Trophoblast cell (in vitro differentiated cells and primary cell): ENCODE results near the gene HOXD11.

Experiments used
- DNase-seq, 2 donors: peaks; one replicate each; pipeline ENCODE4 v3.0.0-alpha.2; 2016
- H2AFZ ChIP-seq: 2 replicates; pipeline ENCODE4 v1.6.1; 2013; ENCODE audit warnings: low read length, moderate library complexity, mild to moderate bottlenecking; ENCODE audit not compliant: insufficient read depth, poor library complexity
- H2AK5ac ChIP-seq: 2 replicates; pipeline ENCODE4 v1.6.1; 2013; ENCODE audit warnings: mild to moderate bottlenecking, low read length
- H2BK120ac ChIP-seq: 2 replicates; pipeline ENCODE4 v1.6.1; 2013; ENCODE audit warnings: low read length, mild to moderate bottlenecking, moderate library complexity; ENCODE audit not compliant: insufficient read depth, poor library complexity
- H2BK12ac ChIP-seq: 2 replicates; pipeline ENCODE4 v1.6.1; 2013; ENCODE audit warnings: mild to moderate bottlenecking, low read length, moderate library complexity
- H2BK5ac ChIP-seq: 2 replicates; pipeline ENCODE4 v1.6.1; 2013; ENCODE audit warnings: low read length, low read depth, moderate library complexity, mild to moderate bottlenecking; ENCODE audit not compliant: poor library complexity
- H3K14ac ChIP-seq: 2 replicates; pipeline ENCODE4 v1.6.1; 2013; ENCODE audit warnings: mild to moderate bottlenecking, low read length
- H3K18ac ChIP-seq: 2 replicates; pipeline ENCODE4 v1.6.1; 2013; ENCODE audit warnings: mild to moderate bottlenecking, low read length
- H3K23ac ChIP-seq: 2 replicates; pipeline ENCODE4 v1.6.1; 2013; ENCODE audit warnings: low read length
- H3K27ac ChIP-seq: 2 replicates; pipeline ENCODE4 v1.5.1; 2013; ENCODE audit warnings: low read depth, mild to moderate bottlenecking, inconsistent platforms, low read length, moderate library complexity
- H3K27me3 ChIP-seq: 2 replicates; pipeline ENCODE4 v1.6.1; 2013; ENCODE audit warnings: inconsistent platforms, mild to moderate bottlenecking, low read length, moderate library complexity; ENCODE audit not compliant: insufficient read depth
- H3K36me3 ChIP-seq, 2 experiments: 1 replicate in 1 of 2; 2 replicates in 1 of 2; pipeline ENCODE4 v1.6.1; 2013; ENCODE audit warnings: low read length in 2 of 2, mild to moderate bottlenecking in 2 of 2, moderate library complexity in 1 of 2; ENCODE audit not compliant: insufficient read depth in 2 of 2, control insufficient read depth in 1 of 2
- H3K4ac ChIP-seq: 2 replicates; pipeline ENCODE4 v1.6.1; 2013; ENCODE audit warnings: low read depth, mild to moderate bottlenecking, low read length, moderate library complexity
- H3K4me1 ChIP-seq, 2 experiments: 1 replicate in 1 of 2; 2 replicates in 1 of 2; pipeline ENCODE4 v1.6.1; 2013; ENCODE audit warnings: low read length in 2 of 2, mild to moderate bottlenecking in 2 of 2, moderate library complexity in 1 of 2; ENCODE audit not compliant: insufficient read depth in 2 of 2, control insufficient read depth in 1 of 2
- H3K4me2 ChIP-seq: 2 replicates; pipeline ENCODE4 v1.6.1; 2013; ENCODE audit warnings: inconsistent platforms, mild to moderate bottlenecking, low read length, moderate library complexity
- H3K4me3 ChIP-seq: 2 replicates; pipeline ENCODE4 v1.5.1; 2013; ENCODE audit warnings: mild to moderate bottlenecking, low read depth, low read length, inconsistent platforms
- H3K79me1 ChIP-seq: one replicate; pipeline ENCODE4 v1.6.1; 2013; ENCODE audit warnings: low read length
- H3K79me2 ChIP-seq: 2 replicates; pipeline ENCODE4 v1.6.1; 2013; ENCODE audit warnings: low read length, mild to moderate bottlenecking; ENCODE audit not compliant: control insufficient read depth, insufficient read depth, poor library complexity
- H3K9ac ChIP-seq: 2 replicates; pipeline ENCODE4 v1.6.1; 2013; ENCODE audit warnings: mild to moderate bottlenecking, low read length
- H3K9me3 ChIP-seq: 2 replicates; pipeline ENCODE4 v1.6.1; 2013; ENCODE audit warnings: low read depth, mild to moderate bottlenecking, control low read depth, inconsistent platforms, low read length; ENCODE audit not compliant: insufficient read depth
- H4K12ac ChIP-seq: 2 replicates; pipeline ENCODE4 v1.6.1; 2013; ENCODE audit warnings: low read depth, mild to moderate bottlenecking, low read length, moderate library complexity
- H4K8ac ChIP-seq: 2 replicates; pipeline ENCODE4 v1.6.1; 2013; ENCODE audit warnings: low read depth, mild to moderate bottlenecking, low read length, moderate library complexity
- H4K91ac ChIP-seq: one replicate; pipeline ENCODE4 v1.6.1; 2013; ENCODE audit warnings: low read depth, mild to moderate bottlenecking, low read length, moderate library complexity
- WGBS: extraction: QIAGEN DNeasy Blood & Tissue Kit; methylation state at CpG from one replicate; pipeline ENCODE4 v1.1.7; 2013; ENCODE audit warnings: missing lambda C conversion rate; ENCODE audit not compliant: insufficient read length, insufficient coverage; ENCODE audit errors: extremely low coverage; 5-methylcytosine and 5-hydroxymethylcytosine counted together

Gene HOXD11

DNA sequence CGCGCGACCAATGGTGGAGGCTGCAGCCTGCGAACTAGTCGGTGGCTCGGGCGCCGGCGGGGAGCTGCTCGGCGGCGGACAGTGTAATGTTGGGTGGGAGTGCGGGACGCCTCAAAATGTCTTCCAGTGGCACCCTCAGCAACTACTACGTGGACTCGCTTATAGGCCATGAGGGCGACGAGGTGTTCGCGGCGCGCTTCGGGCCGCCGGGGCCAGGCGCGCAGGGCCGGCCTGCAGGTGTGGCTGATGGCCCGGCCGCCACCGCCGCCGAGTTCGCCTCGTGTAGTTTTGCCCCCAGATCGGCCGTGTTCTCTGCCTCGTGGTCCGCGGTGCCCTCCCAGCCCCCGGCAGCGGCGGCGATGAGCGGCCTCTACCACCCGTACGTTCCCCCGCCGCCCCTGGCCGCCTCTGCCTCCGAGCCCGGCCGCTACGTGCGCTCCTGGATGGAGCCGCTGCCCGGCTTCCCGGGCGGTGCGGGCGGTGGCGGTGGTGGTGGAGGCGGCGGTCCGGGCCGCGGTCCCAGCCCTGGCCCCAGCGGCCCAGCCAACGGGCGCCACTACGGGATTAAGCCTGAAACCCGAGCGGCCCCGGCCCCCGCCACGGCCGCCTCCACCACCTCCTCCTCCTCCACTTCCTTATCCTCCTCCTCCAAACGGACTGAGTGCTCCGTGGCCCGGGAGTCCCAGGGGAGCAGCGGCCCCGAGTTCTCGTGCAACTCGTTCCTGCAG, 15.8 kb downstream of the HOXD11 start, which contains the start of gene HOXD9:
Gene HOXD9, plus strand, starts transcription at position 37 of the 728 bp plus-strand sequence. Its CDS starts 50 bp downstream, at position 87.
- Histone ChIP-seq H2BK12ac (no peak within 1 kb of the TSS), H3K4me1 (peaks cover 5 to 9% of the 10 kb centered on the region in 2 experiments), H3K36me3 (no peaks in the 10 kb centered on the region), H2AFZ (peak within 1 kb of the TSS; percentile 24), H4K91ac (no peak within 1 kb of the TSS), H3K14ac (no peak within 1 kb of the TSS), H3K4ac (no peak within 1 kb of the TSS), H3K4me2 (peak within 1 kb of the TSS; percentile 80), H2AK5ac (no peak within 1 kb of the TSS), H2BK120ac (no peak within 1 kb of the TSS), H3K79me2 (no peaks in the 10 kb centered on the region), H3K9me3 (peaks cover 8% of the 10 kb centered on the region), H4K8ac (no peak within 1 kb of the TSS), H3K18ac (no peak within 1 kb of the TSS), H3K27me3 (peaks cover 78% of the 10 kb centered on the region), H3K9ac (no peak within 1 kb of the TSS), H4K12ac (no peak within 1 kb of the TSS), H3K4me3 (peak within 1 kb of the TSS; percentile 37), H3K23ac (no peak within 1 kb of the TSS), H3K27ac (no peak within 1 kb of the TSS), H3K79me1 (no peaks in the 10 kb centered on the region), H2BK5ac (no peak within 1 kb of the TSS)
- peak in 1 of 2 donors; percentile 34 for DNase-seq
- no CpG with 5 or more reads among the region's 84 CpGs for WGBS

DNA sequence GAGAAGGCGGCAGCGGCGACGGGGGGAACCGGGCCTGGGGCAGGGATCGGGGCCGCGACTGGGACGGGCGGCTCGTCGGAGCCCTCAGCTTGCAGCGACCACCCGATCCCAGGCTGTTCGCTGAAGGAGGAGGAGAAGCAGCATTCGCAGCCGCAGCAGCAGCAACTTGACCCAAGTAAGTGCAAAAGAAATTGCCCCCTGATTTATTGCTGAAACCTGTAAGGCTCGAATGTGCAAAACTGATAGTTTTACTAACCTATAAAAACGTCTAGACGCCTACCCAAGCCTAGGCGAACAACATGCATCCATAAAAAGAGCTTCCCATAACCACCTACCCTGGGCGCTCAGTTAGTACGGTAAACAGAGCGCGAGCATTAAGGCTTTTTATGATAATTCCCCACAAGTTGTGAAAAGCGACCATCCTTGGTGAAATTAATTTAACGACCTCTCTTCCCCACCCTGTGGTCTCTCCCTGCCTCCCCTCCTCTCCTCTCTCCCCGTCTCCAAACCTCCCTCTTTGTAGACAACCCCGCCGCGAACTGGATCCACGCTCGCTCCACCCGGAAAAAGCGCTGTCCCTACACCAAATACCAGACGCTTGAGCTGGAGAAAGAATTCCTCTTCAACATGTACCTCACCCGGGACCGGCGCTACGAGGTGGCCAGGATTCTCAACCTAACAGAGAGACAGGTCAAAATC, 16.5 kb downstream of the HOXD11 start:
- Histone ChIP-seq H2BK120ac (no peak overlapping the region), H3K9me3 (peaks cover 8% of the 10 kb centered on the region), H2BK5ac (no peak overlapping the region), H3K27ac (no peak overlapping the region), H3K79me1 (no peaks in the 10 kb centered on the region), H3K23ac (no peak overlapping the region), H4K12ac (no peak overlapping the region), H2AK5ac (no peak overlapping the region), H3K14ac (no peak overlapping the region), H2BK12ac (no peak overlapping the region), H3K4me3 (peak overlapping the region; percentile 37), H3K4ac (no peak overlapping the region), H3K9ac (no peak overlapping the region), H3K27me3 (peaks cover 77% of the 10 kb centered on the region), H4K91ac (no peak overlapping the region), H4K8ac (no peak overlapping the region), H3K18ac (no peak overlapping the region), H3K36me3 (no peaks in the 10 kb centered on the region), H3K79me2 (no peaks in the 10 kb centered on the region), H3K4me2 (peak overlapping the region; percentile 80), H2AFZ (no peak overlapping the region), H3K4me1 (peaks cover 5 to 9% of the 10 kb centered on the region in 2 experiments)
- DNase-seq: no peak
- WGBS: no CpG with 5 or more reads among the region's 40 CpGs

DNA sequence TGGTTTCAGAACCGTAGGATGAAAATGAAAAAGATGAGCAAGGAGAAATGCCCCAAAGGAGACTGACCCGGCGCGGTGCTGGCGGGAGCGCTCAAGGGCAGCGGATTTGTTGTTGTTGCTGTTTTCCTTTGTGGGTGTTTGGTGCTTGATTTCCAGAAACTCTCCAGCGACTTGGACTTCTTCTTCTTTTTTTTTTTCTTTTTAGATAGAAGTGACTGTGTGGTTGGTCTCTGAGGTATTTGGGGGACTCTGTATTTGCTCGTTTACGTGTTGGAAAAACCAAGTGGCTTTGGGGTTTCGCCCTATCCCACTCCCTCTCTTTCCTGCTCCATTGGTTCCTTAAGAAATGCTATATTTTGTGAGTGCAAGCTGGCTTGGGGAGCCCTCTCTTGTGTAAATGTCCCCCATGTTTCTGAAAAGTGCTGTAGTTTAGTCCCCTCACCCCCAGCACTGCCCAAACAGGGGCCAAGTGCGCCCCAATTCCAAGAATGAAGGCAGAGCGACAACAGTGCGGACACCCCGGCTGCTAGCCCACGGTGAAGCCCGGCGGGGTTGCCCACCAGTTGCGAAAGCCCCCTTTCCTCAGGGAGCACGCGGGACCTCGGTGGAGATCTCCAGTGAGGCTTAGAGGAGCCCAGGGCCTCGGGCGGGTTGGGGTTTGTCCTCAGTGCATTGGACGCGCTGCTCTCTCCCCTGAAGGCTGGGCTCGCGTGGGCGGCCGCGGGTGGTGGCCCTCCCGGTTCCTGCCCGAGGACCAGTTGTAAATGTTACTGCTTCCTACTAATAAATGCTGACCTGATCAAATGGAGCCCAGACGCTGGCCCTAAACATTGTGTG, 17.2 kb downstream of the HOXD11 start:
- no peak for DNase-seq
- Histone ChIP-seq H3K27me3 (peaks cover 80% of the 10 kb centered on the region), H2BK120ac (no peak overlapping the region), H4K8ac (no peak overlapping the region), H3K79me1 (no peaks in the 10 kb centered on the region), H3K4me3 (no peak overlapping the region), H2BK5ac (no peak overlapping the region), H3K4me1 (peaks cover 10 to 13% of the 10 kb centered on the region in 2 experiments), H3K36me3 (no peaks in the 10 kb centered on the region), H2AK5ac (no peak overlapping the region), H3K79me2 (no peaks in the 10 kb centered on the region), H2AFZ (no peak overlapping the region), H3K14ac (no peak overlapping the region), H3K9me3 (peaks cover 8% of the 10 kb centered on the region), H3K23ac (no peak overlapping the region), H2BK12ac (no peak overlapping the region), H4K91ac (no peak overlapping the region), H3K18ac (no peak overlapping the region), H3K4ac (no peak overlapping the region), H4K12ac (no peak overlapping the region), H3K27ac (no peak overlapping the region), H3K4me2 (no peak overlapping the region), H3K9ac (no peak overlapping the region)
- no CpG with 5 or more reads among the region's 34 CpGs for WGBS

DNA sequence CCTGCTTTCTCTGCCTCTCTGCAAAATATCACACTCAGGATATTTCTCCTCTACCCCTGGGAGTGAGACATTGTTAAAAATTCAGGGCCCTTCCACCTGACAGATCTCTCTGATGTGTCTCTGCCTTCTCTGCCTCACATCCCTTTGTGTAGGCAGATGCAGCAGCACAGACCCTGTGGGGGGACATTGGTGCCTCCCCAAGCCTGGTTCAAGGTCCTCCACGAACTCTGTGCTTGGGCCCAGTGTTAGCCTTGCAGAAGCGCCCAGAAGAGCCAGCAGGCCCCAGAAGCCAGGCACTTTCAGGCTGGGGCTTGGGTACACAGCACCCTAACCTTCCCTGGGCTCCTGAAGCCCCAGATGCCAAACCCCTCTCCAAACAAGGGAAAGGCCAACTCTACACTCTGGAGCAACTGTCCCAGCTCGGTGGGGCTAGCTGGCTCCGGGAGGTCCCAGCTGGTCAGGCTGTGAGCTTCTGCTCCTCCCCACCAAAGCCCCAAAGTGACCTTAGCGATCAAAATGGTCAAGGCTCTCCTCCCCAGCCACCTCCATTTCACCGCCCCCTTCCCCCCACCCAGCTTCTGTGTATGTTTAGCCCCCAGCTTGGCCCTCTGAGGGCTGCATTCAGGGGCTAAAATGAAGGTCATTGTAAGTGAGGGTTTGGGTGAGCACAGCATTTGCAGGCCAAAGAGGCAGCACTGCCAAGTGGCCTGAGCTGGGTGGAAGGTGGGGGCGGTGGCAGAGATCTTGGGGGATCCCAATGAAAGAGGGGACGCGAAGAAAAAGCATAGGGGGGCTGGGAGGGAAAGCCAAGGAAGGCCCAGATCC, 18.1 kb downstream of the HOXD11 start:
- H3K27me3 ChIP-seq: peaks cover 81% of the 10 kb centered on the region

More for the DNA sequence above, 18.1 kb downstream of the HOXD11 start:
- Histone ChIP-seq H3K79me2 (no peaks in the 10 kb centered on the region), H2BK120ac (no peak overlapping the region), H3K4me2 (no peak overlapping the region), H4K8ac (no peak overlapping the region), H3K4me1 (peaks cover 13 to 18% of the 10 kb centered on the region in 2 experiments), H4K91ac (no peak overlapping the region), H2BK12ac (no peak overlapping the region), H4K12ac (no peak overlapping the region), H3K27ac (no peak overlapping the region), H2AFZ (no peak overlapping the region), H3K14ac (no peak overlapping the region), H3K4ac (no peak overlapping the region), H3K36me3 (no peaks in the 10 kb centered on the region), H2BK5ac (no peak overlapping the region), H3K23ac (no peak overlapping the region), H2AK5ac (no peak overlapping the region), H3K79me1 (no peaks in the 10 kb centered on the region), H3K4me3 (peak overlapping the region; percentile 41), H3K9ac (no peak overlapping the region), H3K18ac (no peak overlapping the region), H3K9me3 (peaks cover 8% of the 10 kb centered on the region)
- no CpG with 5 or more reads among the region's 9 CpGs for WGBS
- no peak for DNase-seq
